Ascending aorta (tissue), 2 donors: Measurements from ENCODE around the gene KCNIP1. TPM values are rescaled to one million over a fixed set of nuclear protein-coding genes. Genes with fewer than 3 reads are reported as not detected.

Experiments used
- DNase-seq, 2 donors: peaks; one replicate each; pipeline ENCODE4 v3.0.0-alpha.2; 2019; ENCODE audit warnings: low spot score in 2 of 2
- H3K27ac ChIP-seq, 2 donors: fragments of 200-600 bp; sonication (generic); one replicate each; pipeline ENCODE4 v1.5.1; 2016 to 2017; ENCODE audit warnings: mild to moderate bottlenecking in 1 of 2
- H3K27me3 ChIP-seq: fragments of 200-600 bp; sonication (generic); one replicate; pipeline ENCODE4 v1.5.1; 2017
- H3K36me3 ChIP-seq, 2 donors: fragments of 200-600 bp; sonication (generic); one replicate each; pipeline ENCODE4 v1.5.1; 2016
- H3K4me1 ChIP-seq, 2 donors: fragments of 200-600 bp; sonication (generic); one replicate each; pipeline ENCODE4 v1.5.1; 2016 to 2017; ENCODE audit warnings: mild to moderate bottlenecking in 1 of 2
- H3K4me3 ChIP-seq, 2 donors: fragments of 200-600 bp; sonication (generic); one replicate each; pipeline ENCODE4 v1.5.1; 2016 to 2017; ENCODE audit warnings: mild to moderate bottlenecking in 1 of 2
- H3K9me3 ChIP-seq, 2 donors: fragments of 200-600 bp; sonication (generic); one replicate each; pipeline ENCODE4 v1.5.1; 2016
- CTCF ChIP-seq, 3 experiments: fragments of 200-600 bp in 2 of 3; fragments of 450-650 bp in 1 of 3; sonication (generic) in 2 of 3; IDR thresholded peaks; one replicate each; pipeline ENCODE4 v1.5.1; 2016 to 2019; ENCODE audit warnings: antibody characterized with exemption in 3 of 3, mild to moderate bottlenecking in 1 of 3, moderate library complexity in 1 of 3
- intact Hi-C: fragments of 100-400 bp; cut with DNase I; formaldehyde crosslinking; loops from one replicate; pipeline ENCODE4 v1.15.1; 2023
- total RNA-seq: library from RNA; depleted of rRNA; stranded (reverse); fragments of >200 nt; gene quantifications from one replicate; pipeline ENCODE4 v1.1.0, GENCODE V29; 2016

The KCNIP1 gene
- total RNA-seq, 1 donor from 2014 or later, result not detected

- no peak for TF ChIP-seq CTCF (IDR thresholded peaks at IDR 0.05)
- Histone ChIP-seq H3K4me1 (no peaks in the 10 kb centered on the region), H3K4me3 (no peak overlapping the region), H3K27me3 (no peaks in the 10 kb centered on the region), H3K9me3 (no peaks in the 10 kb centered on the region), H3K27ac (no peak overlapping the region), H3K36me3 (no peaks in the 10 kb centered on the region)
- no peak for DNase-seq
- intact Hi-C loops, result no loop called here
Measured at GRCh38 chr5:170785416-170785815, 281.6 kb downstream of the KCNIP1 start.

Other genes with a start within 250 kb of the KCNIP1 start
- 9.3 TPM for gene LCP2, start 206.2 kb upstream of the KCNIP1 start, total RNA-seq
- 30.8 TPM for gene KCNMB1, start 114.7 kb upstream of the KCNIP1 start, total RNA-seq